ENCODE measurements around the gene AMPH. TPM values are rescaled to one million over a fixed set of nuclear protein-coding genes. Genes with fewer than 3 reads are reported as not detected.

Gene AMPH
- total RNA-seq, 4 donors from 2014 or later = 2.8 to 41.2 (median 16.7) TPM

DNA sequence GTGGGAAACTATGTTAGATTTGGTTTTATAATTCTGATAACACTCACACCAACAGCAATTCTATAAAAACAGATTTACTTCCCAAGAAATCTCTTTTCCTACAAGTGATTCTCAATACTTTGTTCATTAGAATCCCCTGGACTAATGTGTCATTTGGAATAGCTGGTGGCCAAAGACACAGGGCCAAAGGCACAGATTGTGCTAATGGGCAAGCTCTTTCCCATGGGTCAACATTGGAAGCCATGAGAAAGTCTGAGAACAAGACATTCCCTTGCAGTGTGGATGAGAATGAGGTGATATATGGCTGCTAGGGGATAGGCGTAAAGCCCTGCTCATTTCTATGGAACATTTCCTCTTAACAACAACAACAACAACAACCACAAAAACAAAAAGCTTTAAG, 153.8 kb downstream of the AMPH start:
- no peak for ATAC-seq (ENCODE audit: low FRiP score)
- DNase-seq (ENCODE audit: low spot score) = no peak
- no peak for TF ChIP-seq CTCF (IDR thresholded peaks at IDR 0.05)

DNA sequence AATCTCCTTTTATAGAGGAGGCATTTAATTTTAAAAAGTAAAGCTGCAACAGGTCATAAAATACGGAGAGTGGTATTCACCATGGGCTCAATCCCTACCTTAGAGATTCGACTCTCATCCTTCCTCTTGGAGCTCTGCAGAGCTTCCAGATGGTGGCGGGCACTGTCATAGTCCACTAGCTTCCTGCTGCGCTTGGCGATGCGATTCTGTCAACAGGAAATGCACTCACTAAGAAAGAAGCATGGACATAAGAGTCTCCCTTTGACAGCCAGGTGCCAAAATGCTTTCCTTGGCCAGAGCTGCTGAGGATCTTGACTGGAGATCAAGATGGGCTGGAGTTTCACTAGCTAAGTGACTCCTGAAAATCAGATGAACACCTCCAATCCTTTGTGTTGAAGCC, 154.4 kb downstream of the AMPH start:
- ATAC-seq (ENCODE audit: low FRiP score) (no peak), DNase-seq (ENCODE audit: low spot score) (no peak)
- no peak for TF ChIP-seq CTCF (IDR thresholded peaks at IDR 0.05)

DNA sequence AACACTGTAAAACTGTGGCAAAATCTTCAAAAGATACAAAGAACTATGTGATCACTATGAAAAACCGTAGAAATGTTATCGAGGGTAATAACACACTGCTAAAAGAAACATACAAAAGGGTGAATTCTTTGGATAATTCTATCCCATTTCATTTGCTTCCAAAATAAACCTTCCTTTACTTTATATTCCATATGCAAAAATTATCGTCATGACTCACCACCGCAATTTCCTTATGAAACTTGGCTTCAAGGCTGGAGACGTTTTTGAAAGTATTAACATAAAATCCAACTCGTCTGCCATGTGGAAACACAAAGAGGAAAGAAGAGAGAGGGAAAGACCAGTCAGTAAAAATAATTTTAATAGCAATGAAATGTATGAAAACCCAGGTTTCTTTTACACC, 165.2 kb downstream of the AMPH start:
- no peak for ATAC-seq (ENCODE audit: low FRiP score)
- no peak for TF ChIP-seq CTCF (IDR thresholded peaks at IDR 0.05)
- no peak for DNase-seq (ENCODE audit: low spot score)

DNA sequence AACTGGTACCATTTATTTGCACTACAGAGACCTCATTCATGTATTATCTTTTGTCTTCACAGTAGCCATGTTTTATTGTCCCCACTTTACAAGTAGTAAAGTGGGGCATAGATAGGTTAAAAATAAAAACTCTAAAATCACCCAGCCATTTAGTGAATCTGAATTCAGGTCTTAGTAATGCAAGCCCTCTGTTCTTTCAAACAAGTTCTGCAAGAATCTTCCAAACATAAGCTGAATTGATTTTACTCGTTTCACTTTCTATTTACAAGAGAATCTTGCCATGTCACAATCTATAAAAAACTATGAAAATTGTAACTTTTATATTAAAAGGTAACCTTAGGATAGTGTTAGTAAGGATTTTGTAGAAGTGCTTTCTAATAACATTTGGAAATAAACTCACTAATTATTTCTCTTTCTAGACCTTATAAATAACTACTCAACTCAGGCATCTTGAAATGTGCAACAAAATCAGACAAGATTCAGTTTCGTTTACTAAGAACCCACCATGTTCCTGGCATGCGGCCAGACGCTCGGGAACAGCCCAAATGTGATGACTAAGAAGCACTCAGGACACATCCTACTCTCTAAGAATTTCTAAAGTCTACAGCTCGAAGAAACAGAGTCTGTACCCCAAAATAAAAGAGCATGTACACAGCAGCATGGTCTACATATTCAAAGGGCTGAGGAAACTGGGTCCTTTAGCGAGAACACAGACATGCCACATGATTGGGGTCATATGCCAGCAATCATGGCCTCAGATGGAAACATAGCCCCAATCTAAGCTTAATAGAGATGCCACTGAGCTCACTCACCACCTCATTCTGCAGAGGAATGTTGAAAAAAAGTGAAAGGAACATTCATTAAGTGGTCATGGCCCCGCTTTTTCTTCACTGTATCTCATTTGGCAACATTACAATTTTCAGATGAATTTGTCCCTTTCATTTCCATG, 167.6 kb downstream of the AMPH start:
- no peak for TF ChIP-seq CTCF (IDR thresholded peaks at IDR 0.05)
- ATAC-seq (ENCODE audit: low FRiP score) (no peak), DNase-seq (ENCODE audit: low spot score) (no peak)

- no peak for DNase-seq (ENCODE audit: low spot score)
- TF ChIP-seq CTCF (IDR thresholded peaks at IDR 0.05) = no peak
- no peak for ATAC-seq (ENCODE audit: low FRiP score)
Observed at GRCh38 chr7:38462819-38463218, 168.4 kb downstream of the AMPH start.

GRCh38 chr7:38461887-38462286, 169.3 kb downstream of the AMPH start:
- DNase-seq (ENCODE audit: low spot score) (no peak), ATAC-seq (ENCODE audit: low FRiP score) (no peak)
- no peak for TF ChIP-seq CTCF (IDR thresholded peaks at IDR 0.05)

DNA sequence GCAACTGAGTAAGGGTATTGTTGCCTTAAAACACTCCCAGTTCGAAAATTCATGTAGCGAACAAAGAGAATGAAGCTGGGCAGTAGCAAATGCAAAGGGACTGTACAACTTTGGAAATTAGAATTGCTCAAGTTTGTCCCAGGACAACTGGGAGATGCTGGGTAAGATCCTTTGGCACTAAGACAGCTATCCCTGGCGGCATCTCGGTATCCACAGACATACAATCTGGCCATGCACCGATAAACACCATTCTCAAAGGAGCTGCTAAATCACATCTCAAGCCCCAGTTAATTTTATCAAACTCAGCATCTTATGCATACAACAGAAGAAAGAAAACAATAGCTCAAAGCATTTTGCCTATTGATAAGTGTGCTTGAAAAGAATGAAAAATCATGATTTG, 177.3 kb downstream of the AMPH start:
- no peak for ATAC-seq (ENCODE audit: low FRiP score)
- DNase-seq (ENCODE audit: low spot score) = no peak
- no peak for TF ChIP-seq CTCF (IDR thresholded peaks at IDR 0.05)

Data from omental fat pad (tissue), 4 donors.